CD4-positive, alpha-beta T cell treated with Interleukin-17A for 1 hour (primary cell): ENCODE measurements around the gene STIM1.

Source experiments
- DNase-seq: peaks from one replicate; pipeline ENCODE4 v3.0.0-alpha.2; 2020

Gene STIM1

DNA sequence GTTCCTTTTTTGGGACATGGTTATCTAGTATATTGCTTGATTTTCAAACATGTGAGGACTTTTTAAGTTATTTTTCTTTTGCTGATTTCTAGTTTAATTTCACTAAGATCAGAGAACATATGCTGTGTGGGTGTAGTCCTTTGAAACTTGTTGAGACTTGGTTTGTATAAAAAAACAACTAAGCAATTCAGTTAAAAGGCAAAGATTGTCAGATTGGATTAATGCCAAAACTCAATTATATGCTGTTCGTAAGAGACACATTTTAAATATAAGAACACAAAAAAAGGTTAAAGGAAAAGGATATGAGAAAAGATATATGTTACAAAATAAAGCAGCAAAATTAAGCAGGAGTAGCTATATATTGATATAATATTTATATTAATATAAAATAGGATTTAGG is 221.3 kb downstream of the STIM1 start:
- no peak for DNase-seq

GRCh38 chr11:4083198-4083597 is 227.7 kb downstream of the STIM1 start:
- DNase-seq = no peak

DNA sequence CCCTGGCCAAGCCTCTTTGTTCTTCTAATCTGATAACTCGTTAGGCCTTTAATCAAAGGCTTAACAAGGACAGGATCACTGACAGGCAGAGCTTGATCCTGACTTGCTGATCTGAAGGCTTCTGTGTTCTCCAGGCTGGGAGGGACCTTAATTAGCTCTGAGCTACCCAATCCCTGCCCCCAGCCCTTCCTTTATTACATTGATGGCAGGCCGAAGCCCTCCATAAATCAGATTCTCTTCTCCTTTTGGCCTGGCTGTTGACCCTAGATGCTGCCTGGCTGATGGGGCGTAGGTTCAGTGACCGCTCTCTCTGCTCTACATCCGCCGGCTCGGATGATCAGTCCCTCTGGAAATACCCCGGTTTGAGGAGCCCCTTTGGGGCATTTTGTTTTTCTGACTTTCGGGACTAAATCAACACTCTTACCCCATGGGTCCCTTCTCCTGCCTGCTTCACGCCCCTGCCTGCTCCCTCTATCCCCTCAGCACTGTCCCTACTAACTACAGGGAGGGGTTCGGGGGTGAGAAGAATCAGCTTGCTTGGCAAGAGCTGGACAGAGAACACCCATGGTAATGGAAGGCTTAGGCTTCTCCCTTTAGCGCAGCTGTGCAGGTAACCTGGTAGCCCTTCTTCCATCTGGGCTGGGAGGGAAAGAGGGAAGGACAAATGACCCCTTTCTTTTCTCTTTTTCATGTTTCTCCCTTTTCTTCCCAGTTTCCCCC is 229.1 kb downstream of the STIM1 start:
- DNase-seq = no peak

GRCh38 chr11:4085575-4085974 is 230.1 kb downstream of the STIM1 start:
- no peak for DNase-seq

- no peak for DNase-seq
These were observed 231.3 kb downstream of the STIM1 start for GRCh38 chr11:4086575-4087353.

DNA sequence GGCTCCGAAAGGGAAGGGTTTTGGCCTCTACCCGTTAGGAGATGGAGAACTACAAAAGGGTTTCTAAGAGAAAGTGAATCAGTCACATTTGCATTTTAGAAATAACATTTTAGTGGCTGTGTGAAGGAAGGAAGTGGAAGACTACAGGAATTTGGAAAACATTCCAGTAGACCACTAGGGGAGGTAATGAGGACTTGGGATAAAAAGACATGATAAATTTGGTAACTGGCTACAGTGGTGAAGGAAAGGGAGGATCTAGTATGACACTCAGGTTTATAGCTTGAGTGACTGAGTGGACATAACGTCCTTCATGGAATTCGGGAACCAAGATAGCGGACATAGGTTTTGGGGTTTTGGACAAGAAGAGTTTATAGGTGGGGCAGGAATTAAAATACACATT is 232.1 kb downstream of the STIM1 start:
- DNase-seq = no peak

GRCh38 chr11:4090258-4090657 is 234.8 kb downstream of the STIM1 start:
- DNase-seq = peak; percentile 74

GRCh38 chr11:4092026-4092425 is 236.6 kb downstream of the STIM1 start:
- DNase-seq = peak; percentile 56

- DNase-seq = no peak
These were observed 238.3 kb downstream of the STIM1 start for GRCh38 chr11:4093519-4094347.

DNA sequence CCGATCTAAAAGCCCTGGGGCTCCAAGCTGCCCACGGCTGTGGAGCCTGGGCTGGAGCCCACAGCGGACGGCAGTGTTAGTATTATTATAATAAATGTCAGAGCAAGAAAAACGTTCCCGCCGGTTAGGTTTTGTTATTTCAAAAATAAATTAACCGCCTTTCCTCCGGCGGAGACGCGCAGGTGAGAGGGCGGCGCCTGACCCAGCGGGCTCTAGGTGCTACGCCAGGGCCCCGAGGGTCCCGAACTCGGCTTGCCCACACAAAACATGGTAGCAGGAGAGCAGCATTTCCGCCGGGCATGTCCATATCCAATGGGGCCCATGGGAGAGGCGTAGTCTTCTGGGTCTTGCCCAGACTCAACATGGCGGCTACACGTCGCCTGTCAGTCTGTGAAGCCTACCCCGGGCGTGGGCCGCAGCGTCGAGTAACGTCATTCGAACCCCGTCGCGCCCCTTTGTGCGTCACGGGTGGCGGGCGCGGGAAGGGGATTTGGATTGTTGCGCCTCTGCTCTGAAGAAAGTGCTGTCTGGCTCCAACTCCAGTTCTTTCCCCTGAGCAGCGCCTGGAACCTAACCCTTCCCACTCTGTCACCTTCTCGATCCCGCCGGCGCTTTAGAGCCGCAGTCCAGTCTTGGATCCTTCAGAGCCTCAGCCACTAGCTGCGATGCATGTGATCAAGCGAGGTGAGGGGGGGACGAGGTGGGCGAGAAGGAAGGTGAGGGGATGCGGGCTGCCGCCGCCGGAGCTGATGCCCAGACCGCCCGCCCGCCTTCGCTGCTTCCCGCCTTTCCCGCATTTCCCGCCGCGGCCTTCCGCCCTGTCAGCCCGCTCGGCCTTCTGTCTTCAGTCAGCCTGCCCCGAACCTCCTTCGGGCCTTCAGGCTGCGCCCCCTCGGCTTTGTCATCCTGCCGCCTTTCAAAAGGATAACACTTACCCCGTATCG is 239.2 kb downstream of the STIM1 start, which contains the start of gene RRM1:
Gene RRM1, plus strand, starts transcription at position 452 of the 944 bp plus-strand sequence. Its CDS starts 214 bp downstream, at position 666.
- peak; percentile 96 for DNase-seq

DNA sequence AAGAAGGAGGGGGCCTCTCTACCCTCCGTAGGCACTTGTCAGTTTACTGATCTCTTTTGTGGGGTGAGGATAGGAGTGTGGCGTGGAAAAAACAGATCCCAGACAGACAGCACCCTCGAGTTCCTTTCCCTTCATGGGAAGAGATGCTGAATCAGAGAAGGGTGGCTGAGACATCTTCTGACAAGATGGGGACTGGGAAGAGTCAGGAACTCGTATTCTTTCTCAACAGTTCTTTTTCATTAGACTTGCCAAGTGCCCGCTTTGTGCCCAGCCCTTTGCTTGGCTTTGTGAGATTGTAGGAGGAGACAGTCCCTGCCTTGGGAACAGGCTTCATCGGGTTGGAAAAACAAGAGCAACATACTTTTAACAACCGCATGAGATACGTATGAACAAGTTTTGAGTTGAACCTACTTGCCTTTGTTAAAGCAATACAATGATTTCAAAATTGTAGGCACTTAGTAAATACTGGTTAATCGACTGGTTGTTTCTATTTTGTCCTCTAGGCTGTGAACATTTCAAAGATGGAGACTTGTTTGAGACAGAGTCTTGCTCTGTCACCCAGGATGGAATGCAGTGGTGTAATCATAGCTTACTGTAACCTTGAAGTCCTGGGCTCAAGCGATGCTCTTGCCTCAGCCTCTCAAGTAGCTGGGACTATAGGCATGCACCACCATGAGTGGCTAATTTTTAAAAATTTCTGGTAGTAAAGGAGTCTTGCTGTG is 240.2 kb downstream of the STIM1 start:
- DNase-seq = peak; percentile 31

GRCh38 chr11:4098026-4098621 is 242.7 kb downstream of the STIM1 start:
- no peak for DNase-seq

GRCh38 chr11:4102711-4103110 is 247.2 kb downstream of the STIM1 start:
- no peak for DNase-seq

- no peak for DNase-seq
These were observed 247.8 kb downstream of the STIM1 start for GRCh38 chr11:4103269-4103668.

DNA sequence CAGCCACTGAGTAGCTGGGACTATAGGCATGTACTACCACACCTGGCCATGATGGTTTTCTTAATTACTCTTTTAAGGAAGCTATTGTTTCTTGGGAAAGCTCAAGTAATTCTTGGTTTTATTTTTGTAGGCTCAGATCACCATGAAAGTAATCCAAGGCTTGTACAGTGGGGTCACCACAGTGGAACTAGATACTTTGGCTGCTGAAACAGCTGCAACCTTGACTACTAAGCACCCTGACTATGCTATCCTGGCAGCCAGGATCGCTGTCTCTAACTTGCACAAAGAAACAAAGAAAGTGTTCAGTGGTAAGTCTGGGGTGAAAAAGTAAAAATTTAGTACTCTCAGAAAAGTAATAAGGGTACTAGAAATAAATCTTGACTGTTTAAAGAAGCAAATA is 250.5 kb downstream of the STIM1 start:
- DNase-seq = no peak

DNA sequence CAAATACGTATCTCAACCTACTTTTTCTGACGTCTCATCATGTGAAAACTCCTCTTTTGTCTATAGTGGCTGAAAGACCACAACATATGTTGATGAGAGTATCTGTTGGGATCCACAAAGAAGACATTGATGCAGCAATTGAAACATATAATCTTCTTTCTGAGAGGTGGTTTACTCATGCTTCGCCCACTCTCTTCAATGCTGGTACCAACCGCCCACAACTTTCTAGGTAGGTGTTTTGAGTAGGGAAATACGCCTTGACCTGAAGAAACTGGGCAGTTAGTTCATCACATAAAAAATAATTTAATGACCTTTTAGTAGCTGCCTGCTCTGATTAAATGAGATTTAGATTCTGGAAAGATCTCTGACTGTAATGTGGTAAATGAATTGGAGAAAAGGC is 256.4 kb downstream of the STIM1 start:
- no peak for DNase-seq

- DNase-seq = no peak
These were observed 259.7 kb downstream of the STIM1 start for GRCh38 chr11:4115128-4115527.

- no peak for DNase-seq
These were observed 262.6 kb downstream of the STIM1 start for GRCh38 chr11:4118107-4118506.

DNA sequence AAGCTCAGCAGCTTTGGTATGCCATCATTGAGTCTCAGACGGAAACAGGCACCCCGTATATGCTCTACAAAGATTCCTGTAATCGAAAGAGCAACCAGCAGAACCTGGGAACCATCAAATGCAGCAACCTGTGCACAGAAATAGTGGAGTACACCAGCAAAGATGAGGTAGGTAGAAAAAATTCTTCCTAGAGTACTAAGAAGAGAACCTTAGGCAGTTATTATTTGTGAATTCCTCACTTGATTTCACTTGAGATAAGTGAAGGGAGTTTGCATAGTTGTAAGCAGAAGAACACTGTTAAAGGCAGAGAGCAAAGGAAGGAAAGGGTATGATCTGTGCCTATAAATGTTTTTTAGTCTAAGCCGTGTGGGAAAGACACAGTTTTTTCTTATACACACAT is 267.8 kb downstream of the STIM1 start:
- DNase-seq = no peak

DNA sequence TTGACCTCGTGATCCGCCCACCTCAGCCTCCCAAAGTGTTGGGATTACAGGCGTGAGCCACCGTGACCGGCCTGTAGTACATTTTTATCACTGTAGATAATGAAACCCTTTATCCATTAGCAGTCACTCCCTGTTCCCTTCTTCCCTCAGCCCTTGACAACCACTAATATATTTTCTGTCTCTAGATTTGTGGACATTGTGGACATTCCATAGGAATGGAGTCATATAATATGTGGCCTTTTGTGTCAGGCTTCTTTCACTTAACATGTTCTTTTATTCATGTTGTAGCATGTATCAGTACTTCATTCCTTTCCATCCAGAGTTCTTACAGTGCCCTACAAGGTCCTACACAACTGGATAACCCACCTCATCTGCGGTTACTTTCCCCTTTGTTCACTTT is 269.7 kb downstream of the STIM1 start:
- DNase-seq = no peak

DNA sequence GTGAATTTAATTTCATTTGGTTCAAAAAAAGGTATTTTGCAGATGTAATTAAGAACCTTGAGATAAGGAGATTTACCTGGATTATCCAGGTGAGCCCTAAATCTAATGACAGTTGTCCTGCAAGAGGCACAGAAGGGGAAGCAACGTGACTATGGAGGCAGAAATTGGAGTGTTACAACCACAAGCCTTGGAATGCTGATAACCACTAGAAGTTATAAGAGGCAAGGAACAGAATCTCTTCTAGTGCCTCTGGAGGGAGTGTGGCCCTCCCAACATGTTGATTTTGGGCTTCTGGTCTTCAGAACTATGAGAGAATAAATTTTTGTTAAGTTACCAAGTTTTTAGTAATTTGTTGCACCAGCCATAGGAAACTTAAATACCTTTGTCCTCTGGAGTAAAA is 271.9 kb downstream of the STIM1 start:
- no peak for DNase-seq
